Activated CD4-positive, alpha-beta T cell treated with anti-CD3 and anti-CD28 coated beads, Interleukin-2, Interleukin-6, amounts not matched to agents 100 ng/mL and 50 ng/mL, durations not matched to agents 16 hours and 8 hours (primary cell): ENCODE results near the gene TDRD7.

Source experiments
- DNase-seq: peaks from one replicate; pipeline ENCODE4 v3.0.0-alpha.2; 2020

Gene TDRD7

GRCh38 chr9:97387504-97387886 is 24.4 kb upstream of the TDRD7 start:
- DNase-seq, result no peak

DNA sequence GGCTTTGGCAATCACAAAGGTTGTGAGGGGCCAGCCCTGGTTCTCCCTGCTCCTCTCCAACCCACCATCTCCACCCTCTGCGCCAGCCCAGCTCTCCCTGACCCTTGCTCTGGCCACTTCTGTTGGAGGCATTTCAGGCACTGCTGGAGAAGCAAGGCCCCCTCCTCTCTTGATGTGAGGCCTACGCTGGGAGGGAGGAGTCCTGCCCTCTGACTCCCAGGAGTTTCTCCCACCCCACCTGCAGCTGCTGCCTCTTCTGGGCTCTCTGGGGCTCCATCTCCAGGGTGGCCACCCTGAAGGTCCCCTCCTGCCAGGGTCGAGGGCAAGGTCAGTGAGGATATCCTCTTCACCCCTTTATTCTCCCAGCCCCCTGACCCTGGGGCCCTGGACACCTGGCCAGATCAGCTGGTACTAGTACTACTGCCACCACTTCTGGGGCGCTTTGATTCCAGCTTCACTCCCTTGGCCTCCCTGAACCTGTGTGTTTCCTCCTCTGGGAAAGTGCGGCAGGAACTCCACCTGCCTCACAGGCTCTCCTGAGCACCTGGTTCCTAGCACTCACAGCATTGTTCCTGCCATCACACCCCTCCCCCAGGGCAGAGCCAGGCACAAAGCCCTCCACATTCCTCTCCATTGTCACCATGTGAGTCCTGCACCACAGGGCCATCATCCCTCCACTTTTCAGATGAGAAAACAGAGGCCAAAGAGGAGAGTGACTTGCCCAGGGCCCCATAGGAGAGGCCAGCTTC is 23.8 kb upstream of the TDRD7 start:
- no peak for DNase-seq

DNA sequence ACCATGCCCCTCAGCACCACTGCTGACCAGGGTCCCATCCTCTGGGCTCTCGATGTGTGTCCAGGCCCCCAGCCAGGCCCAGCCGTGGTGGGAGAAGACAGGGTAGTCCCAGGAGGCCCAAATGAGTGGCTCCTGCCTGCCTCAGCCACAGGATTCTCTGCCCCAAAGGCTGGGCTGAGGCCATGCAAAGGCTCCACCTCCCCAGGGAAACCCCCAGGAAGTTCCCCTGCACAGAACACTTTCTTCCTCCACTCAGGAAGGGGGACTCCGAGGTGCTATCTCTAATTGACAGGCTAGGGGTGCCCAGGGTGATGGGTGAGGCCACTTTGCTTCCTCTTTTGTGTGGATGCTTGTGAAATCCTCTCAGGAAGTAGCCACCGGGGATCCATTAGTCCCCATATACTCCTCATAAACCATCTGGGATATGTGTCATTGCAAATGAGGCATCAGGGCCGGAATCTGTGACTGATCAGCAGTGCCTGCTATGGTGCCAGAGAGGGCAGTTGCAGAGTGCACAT is 23.1 kb upstream of the TDRD7 start:
- peak; percentile 75 for DNase-seq

GRCh38 chr9:97389249-97389648 is 22.6 kb upstream of the TDRD7 start:
- no peak for DNase-seq

DNA sequence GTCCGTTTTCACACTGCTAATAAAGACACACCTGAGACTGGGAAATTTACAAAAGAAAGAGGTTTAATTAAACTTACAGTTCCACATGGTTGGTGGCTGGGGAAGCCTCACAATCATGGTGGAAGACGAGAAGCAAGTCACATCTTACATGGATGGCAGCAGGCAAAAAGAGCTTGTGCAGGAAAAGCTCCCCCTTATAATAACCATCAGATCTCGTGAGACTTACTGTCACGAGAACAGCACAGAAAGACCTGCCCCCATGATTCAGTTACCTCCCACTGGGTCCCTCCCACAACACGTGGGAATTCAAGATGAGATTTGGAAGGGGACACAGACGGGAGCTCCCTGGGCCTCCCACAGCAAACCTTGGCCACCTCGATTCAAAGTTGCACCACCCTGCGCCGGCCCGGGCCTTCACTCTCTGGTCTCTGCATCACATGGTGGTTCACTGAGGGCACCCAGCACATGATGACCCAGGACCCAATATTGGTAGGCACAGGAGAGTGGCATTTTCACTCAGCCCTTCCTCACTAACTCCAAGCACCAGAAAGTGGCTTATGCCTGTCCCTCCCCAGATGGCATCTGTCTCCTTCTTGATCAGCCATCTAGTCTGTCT is 21.0 kb upstream of the TDRD7 start:
- DNase-seq, result no peak

- no peak for DNase-seq
Measured at GRCh38 chr9:97394881-97395280, 17.0 kb upstream of the TDRD7 start.

- DNase-seq, result no peak
Measured at GRCh38 chr9:97395745-97396144, 16.2 kb upstream of the TDRD7 start.

- DNase-seq, result no peak
Measured at GRCh38 chr9:97396256-97396655, 15.6 kb upstream of the TDRD7 start.

- peak; percentile 94 for DNase-seq
Measured at GRCh38 chr9:97397220-97397619, 14.7 kb upstream of the TDRD7 start.

GRCh38 chr9:97398999-97399758 is 12.7 kb upstream of the TDRD7 start:
- peak; percentile 74 for DNase-seq

- DNase-seq, result no peak
Measured at GRCh38 chr9:97403746-97404316, 8.1 kb upstream of the TDRD7 start.

DNA sequence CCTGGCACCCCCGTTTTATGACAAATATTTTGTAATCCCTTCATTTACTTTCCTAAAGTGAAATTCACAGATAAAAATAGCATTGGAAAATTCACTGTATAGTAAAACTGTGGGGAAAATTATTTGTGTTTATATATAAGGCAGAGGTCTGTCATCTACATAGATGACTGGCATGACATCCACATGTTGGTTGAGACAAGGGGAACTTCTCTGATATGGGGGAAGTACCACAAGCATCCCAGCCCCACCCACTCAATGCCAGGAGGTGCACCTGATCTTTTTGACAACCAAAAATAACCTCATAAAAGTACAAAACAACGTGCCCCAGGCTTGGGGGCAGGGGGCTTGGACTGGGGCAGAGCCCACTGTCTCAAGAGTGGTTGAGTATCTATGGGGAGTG is 6.3 kb upstream of the TDRD7 start:
- DNase-seq, result no peak

- DNase-seq, result no peak
Measured at GRCh38 chr9:97406620-97407177, 5.2 kb upstream of the TDRD7 start.

- no peak for DNase-seq
Measured at GRCh38 chr9:97408562-97408961, 3.3 kb upstream of the TDRD7 start.

GRCh38 chr9:97411440-97411788 is 482 bp upstream of the TDRD7 start:
- no peak for DNase-seq

DNA sequence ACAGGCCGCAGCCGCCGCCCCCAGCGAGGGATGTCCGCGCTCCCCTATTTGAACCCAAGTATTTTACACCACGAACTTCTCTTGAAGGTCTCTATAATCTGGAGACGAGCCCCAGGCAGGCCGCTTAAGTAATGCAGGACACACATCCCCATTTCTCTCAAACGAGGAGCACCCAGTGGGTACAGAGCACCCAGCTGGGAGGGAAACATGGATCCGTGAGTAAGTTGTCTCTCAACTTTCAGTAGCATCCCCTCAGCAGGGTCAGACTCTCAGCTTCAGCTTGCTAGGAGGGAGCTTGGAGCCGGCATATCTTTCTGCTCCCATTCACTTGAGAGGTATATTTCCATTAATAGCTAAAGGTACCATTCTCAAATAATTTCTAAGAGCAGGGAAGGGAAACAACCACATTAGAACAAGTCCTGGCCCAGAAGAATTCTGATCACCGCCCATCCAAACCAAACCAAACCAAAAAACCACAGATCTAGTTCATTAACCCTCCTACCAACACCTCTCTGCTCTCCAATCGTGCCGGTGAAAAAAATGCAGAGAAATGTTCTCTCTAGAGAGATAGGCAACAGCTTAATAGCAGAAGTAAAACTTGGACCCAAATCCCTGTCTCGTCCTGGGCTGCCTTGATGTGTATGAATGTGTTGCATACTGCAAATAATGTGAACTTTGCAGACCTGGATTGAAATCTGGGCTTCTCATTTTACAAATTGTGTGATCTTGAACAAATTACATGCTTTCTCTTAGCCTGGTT is 910 bp downstream of the TDRD7 start:
- DNase-seq, result no peak

GRCh38 chr9:97413462-97413861 is 1.6 kb downstream of the TDRD7 start:
- DNase-seq, result no peak

DNA sequence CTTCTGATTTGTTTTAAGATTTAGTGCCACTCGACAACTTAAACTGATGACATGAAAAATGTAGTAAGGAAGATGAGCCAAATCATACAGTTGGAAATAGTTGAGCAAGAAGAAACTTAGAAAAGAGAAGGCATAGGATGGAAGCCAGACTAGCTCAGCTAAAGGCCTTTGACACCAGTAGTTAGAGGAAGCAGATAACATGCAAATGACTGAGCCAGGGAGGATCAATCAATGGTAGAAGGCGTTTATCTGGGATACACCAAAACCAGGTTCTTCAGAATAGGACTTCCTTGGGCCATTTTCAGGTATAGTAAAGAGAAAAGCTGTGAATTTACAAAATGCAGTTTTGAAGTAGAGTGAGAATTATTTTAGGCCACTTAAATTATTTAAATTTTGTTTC is 3.2 kb downstream of the TDRD7 start:
- DNase-seq, result no peak

GRCh38 chr9:97418880-97419279 is 7.0 kb downstream of the TDRD7 start:
- DNase-seq, result no peak

GRCh38 chr9:97419309-97419867 is 7.5 kb downstream of the TDRD7 start:
- DNase-seq, result no peak

GRCh38 chr9:97425336-97425972 is 13.6 kb downstream of the TDRD7 start:
- DNase-seq, result no peak

- DNase-seq, result no peak
Measured at GRCh38 chr9:97425973-97426336, 14.1 kb downstream of the TDRD7 start.
